ENCODE data around the gene SCRN2. TPM values are rescaled to one million over a fixed set of nuclear protein-coding genes. Genes with fewer than 3 reads are reported as not detected.
A peak's percentile ranks its signal among the peaks of the same experiment; 100 is the strongest.

The SCRN2 gene
- total and polyA plus RNA-seq, 2 of the 13 experiments (the other 11 are each of a cell fraction or from before 2014, with no cell fraction given), result 21.7 to 29.5 TPM

- no peak for TF ChIP-seq MLX (CRISPR knock-in tag; IDR thresholded peaks at IDR 0.05)
- no peak for TF ChIP-seq ZNF30 (CRISPR knock-in tag; IDR thresholded peaks at IDR 0.05)
- peak; percentile 27; the same call in 1 of the 2 replicates for TF ChIP-seq ZHX1 (CRISPR knock-in tag; IDR thresholded peaks at IDR 0.05; ENCODE audit: low read depth)
- no peak for TF ChIP-seq XRCC5 (optimal IDR thresholded peaks at IDR 0.05; ENCODE audit: low read length)
- TF ChIP-seq ZFP41 (CRISPR knock-in tag; IDR thresholded peaks at IDR 0.05; ENCODE audit: borderline replicate concordance), result no peak
- no peak for TF ChIP-seq NFE2L1 (CRISPR knock-in tag; IDR thresholded peaks at IDR 0.05; ENCODE audit: borderline replicate concordance)
- TF ChIP-seq ZBTB21 (CRISPR knock-in tag; IDR thresholded peaks at IDR 0.05), result no peak
- 0 out of 2 replicates have a peak, but pooled peaks have one; percentile 10 for TF ChIP-seq ZNF543 (CRISPR knock-in tag; IDR thresholded peaks at IDR 0.05)
- no peak for TF ChIP-seq ATRX (CRISPR knock-in tag; IDR thresholded peaks at IDR 0.05; ENCODE audit: borderline replicate concordance)
- TF ChIP-seq MATR3 (CRISPR knock-in tag; IDR thresholded peaks at IDR 0.05), result no peak
- no peak for TF ChIP-seq ZNF276 (CRISPR knock-in tag; IDR thresholded peaks at IDR 0.05; ENCODE audit: low read depth)
Measured at GRCh38 chr17:47821031-47821423, 20.0 kb downstream of the SCRN2 start (continued).

Measured in HepG2 (cell line).